ENCODE data around the gene C6orf141. TPM values are rescaled to one million over a fixed set of nuclear protein-coding genes. Genes with fewer than 3 reads are reported as not detected.

Gene C6orf141
- total and polyA plus RNA-seq, 2 of the 8 experiments (the other 6 are each of a cell fraction or from before 2014, with no cell fraction given), result 7.6 to 16.1 TPM

DNA sequence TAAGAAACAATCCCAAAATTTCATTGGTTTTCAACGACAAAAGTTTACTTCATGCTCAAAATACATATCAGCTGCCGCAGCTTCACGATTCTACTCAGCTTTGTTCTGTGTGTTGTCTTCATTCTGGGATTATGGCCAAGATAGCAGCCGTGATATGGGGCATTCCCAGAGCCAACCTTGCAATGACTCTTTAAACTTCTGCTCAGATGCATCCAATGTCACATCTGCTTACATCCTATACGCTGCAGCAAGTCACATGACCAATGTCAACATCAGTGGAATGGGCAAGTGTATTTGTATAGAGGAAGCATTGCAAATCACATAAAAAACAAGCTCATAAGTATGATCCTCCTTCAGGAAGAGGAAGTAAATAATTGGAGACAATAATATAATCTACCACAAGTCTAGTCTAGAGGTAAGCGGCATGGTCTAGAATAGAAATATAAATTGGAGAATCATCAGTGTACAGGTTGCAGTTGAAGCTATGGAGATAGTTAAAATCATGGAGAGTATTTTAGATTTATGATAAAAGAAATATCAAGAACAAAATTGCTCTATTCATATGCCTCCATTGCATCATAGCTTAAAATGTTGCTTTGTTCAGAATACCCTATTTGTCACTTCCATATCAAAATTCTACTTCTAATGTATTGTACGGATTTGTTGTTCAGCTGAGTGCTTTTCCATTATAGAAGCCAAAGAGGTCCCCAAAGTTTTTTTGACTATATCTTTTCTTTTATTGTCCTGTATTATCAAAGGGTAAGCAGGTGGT is 7.2 kb upstream of the C6orf141 start:
- WGBS, 2 experiments (ENCODE audit: extremely low coverage in 1 of 2, insufficient coverage in 1 of 2, insufficient read length in 1 of 2, insufficient replicate concordance in 2 of 2, low coverage in 1 of 2, low lambda C conversion rate in 2 of 2, missing lambda C conversion rate in 1 of 2), result 91% methylated on average over 7 of the region's 7 CpGs; no CpG with 5 or more reads in 1 of the 2 experiments

More for the DNA sequence above, 7.2 kb upstream of the C6orf141 start:
- H3K36me3 ChIP-seq (ENCODE audit: control insufficient read depth in 2 of 4, insufficient read depth in 4 of 4, low read length in 3 of 4), result no peaks in the 10 kb centered on the region
- no peak overlapping the region for H3K4me3 ChIP-seq (ENCODE audit: extremely low read depth in 1 of 4, insufficient read depth in 2 of 4, low read depth in 3 of 4, low read length in 4 of 4)
- no peak overlapping the region for H2BK5ac ChIP-seq (ENCODE audit: low read depth, low read length)
- H3K79me1 ChIP-seq (ENCODE audit: low read depth, low read length), result no peaks in the 10 kb centered on the region
- no peaks in the 10 kb centered on the region for H3K79me2 ChIP-seq (ENCODE audit: control insufficient read depth in 1 of 2, insufficient read depth in 2 of 2, low read length in 2 of 2)
- H4K91ac ChIP-seq (replicated peaks; ENCODE audit: insufficient read length, low read length), result no peak overlapping the region
- H3K23me2 ChIP-seq (ENCODE audit: low read depth, low read length), result no peaks in the 10 kb centered on the region
- ChIA-PET POLR2A (ENCODE audit: partially characterized antibody) (no interaction called here), CTCF (ENCODE audit: partially characterized antibody) (interaction anchor here (0.6 to 3.3 kb wide), 6 partner anchors 8 to 78 kb away, joined by 3 to 22 read pairs (median 4); no protein-coding TSS in a partner anchor)
- H3K4me2 ChIP-seq (ENCODE audit: insufficient read depth in 1 of 2, low read depth in 2 of 2, low read length in 2 of 2), result no peak overlapping the region
- no peak overlapping the region; the same call in 1 of the 2 replicates for H2AFZ ChIP-seq (ENCODE audit: low read length)
- no peaks in the 10 kb centered on the region; a peak in 1 of 7 replicates for H3K4me1 ChIP-seq (replicated peaks in 1 of 4; ENCODE audit: control insufficient read depth in 3 of 4, insufficient read depth in 4 of 4, low read length in 3 of 4)
- DNase-seq (ENCODE audit: low read depth in 1 of 2, low spot score in 2 of 2) (no peak), FAIRE-seq (no peak)
- no peak overlapping the region for H2BK20ac ChIP-seq (ENCODE audit: low read length)
- no peak overlapping the region for H3K27ac ChIP-seq (ENCODE audit: low read depth, low read length)
- no peak overlapping the region for H4K8ac ChIP-seq (ENCODE audit: extremely low read depth, insufficient read depth, low read length)
- no peak overlapping the region for H3K23ac ChIP-seq (ENCODE audit: insufficient read length)
- H4K5ac ChIP-seq (ENCODE audit: insufficient read length, low read depth, low read length), result no peak overlapping the region
- no peak overlapping the region for H3K56ac ChIP-seq (replicated peaks; ENCODE audit: insufficient read length, low read depth, low read length)
- no peak overlapping the region for H3K4ac ChIP-seq (replicated peaks; ENCODE audit: insufficient read length, low read depth, low read length)
- no peak overlapping the region for H2BK15ac ChIP-seq (ENCODE audit: low read length)
- no peak for TF ChIP-seq GABPA (IDR thresholded peaks at IDR 0.05; ENCODE audit: borderline replicate concordance, insufficient read depth, low read length)
- no peak for TF ChIP-seq BRCA1 (IDR thresholded peaks at IDR 0.05; ENCODE audit: low read depth, low read length)
- no peak for TF ChIP-seq CBX5 (IDR thresholded peaks at IDR 0.05; ENCODE audit: low read depth, low read length)
- TF ChIP-seq CBX8 (IDR thresholded peaks at IDR 0.05; ENCODE audit: borderline replicate concordance, low read depth, low read length), result no peak
- no peak for TF ChIP-seq SIX5 (IDR thresholded peaks at IDR 0.05; ENCODE audit: low read depth, low read length)
- TF ChIP-seq NRF1 (IDR thresholded peaks at IDR 0.05; ENCODE audit: low read depth, low read length), result no peak
- no peak for TF ChIP-seq CEBPB (IDR thresholded peaks at IDR 0.05; ENCODE audit: low read depth, low read length)
- TF ChIP-seq, protein P1, sequence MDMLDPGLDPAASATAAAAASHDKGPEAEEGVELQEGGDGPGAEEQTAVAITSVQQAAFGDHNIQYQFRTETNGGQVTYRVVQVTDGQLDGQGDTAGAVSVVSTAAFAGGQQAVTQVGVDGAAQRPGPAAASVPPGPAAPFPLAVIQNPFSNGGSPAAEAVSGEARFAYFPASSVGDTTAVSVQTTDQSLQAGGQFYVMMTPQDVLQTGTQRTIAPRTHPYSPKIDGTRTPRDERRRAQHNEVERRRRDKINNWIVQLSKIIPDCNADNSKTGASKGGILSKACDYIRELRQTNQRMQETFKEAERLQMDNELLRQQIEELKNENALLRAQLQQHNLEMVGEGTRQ (IDR thresholded peaks at IDR 0.05; ENCODE audit: low read length), result no peak
- TF ChIP-seq GTF2F1 (IDR thresholded peaks at IDR 0.05; ENCODE audit: borderline replicate concordance, low read depth, low read length), result no peak
- TF ChIP-seq EZH2 (IDR thresholded peaks at IDR 0.05; ENCODE audit: low read depth, low read length, severe bottlenecking), result no peak
- H3K9ac ChIP-seq (replicated peaks in 1 of 4; ENCODE audit: extremely low read depth in 1 of 4, low read depth in 3 of 4, low read length in 3 of 4), result no peak overlapping the region
- H2BK12ac ChIP-seq (ENCODE audit: low read depth, low read length), result no peak overlapping the region
- H3K9me3 ChIP-seq (ENCODE audit: insufficient read depth in 2 of 2, low read depth in 1 of 2, low read length in 1 of 2), result no peaks in the 10 kb centered on the region
- no peak overlapping the region for H3K14ac ChIP-seq (ENCODE audit: insufficient read length)
- no peak overlapping the region for H3K18ac ChIP-seq (ENCODE audit: extremely low read depth, low read length)
- no peak overlapping the region for H2BK120ac ChIP-seq (replicated peaks; ENCODE audit: low read depth, low read length)
- no peaks in the 10 kb centered on the region for H4K20me1 ChIP-seq (replicated peaks in 1 of 2; ENCODE audit: control insufficient read depth in 1 of 2, insufficient read depth in 2 of 2, low read length in 2 of 2)
- H2AK5ac ChIP-seq (ENCODE audit: low read depth, low read length), result no peak overlapping the region
- H3K27me3 ChIP-seq (replicated peaks in 1 of 4; ENCODE audit: control insufficient read depth in 3 of 4, extremely low read depth in 1 of 4, insufficient read depth in 3 of 4, low read length in 3 of 4), result no peaks in the 10 kb centered on the region
